Heart left ventricle (tissue), 16 donors: ENCODE results near the gene XIRP2. TPM values are rescaled to one million over a fixed set of nuclear protein-coding genes. Genes with fewer than 3 reads are reported as not detected.
"Not testable (repeated sequence)": the region's sequence is repeated elsewhere in the genome, so short reads cannot be mapped to it uniquely, and the experiment has no call there.

ENCODE experiments used
- ATAC-seq, 4 donors: fragments of 200-7000 bp; cut with Tn5 transposase; one replicate each; pipeline ENCODE4 v1.9.1; 2020 to 2022; ENCODE audit warnings: moderate library complexity in 4 of 4, mild to moderate bottlenecking in 3 of 4, moderate number of reproducible peaks in 1 of 4
- DNase-seq, 5 donors: peaks; one replicate each; pipeline ENCODE4 v3.0.0-alpha.2; 2020
- H3K27ac ChIP-seq, 12 donors: fragments of 200-600 bp; sonication (generic) in 4 of 12; one replicate each; pipeline versions ENCODE4 v1.5.0 to v1.8.0; 2016 to 2022; ENCODE audit warnings: mild to moderate bottlenecking in 2 of 12
- H3K27me3 ChIP-seq, 9 donors: fragments of 200-600 bp; sonication (generic) in 2 of 9; one replicate each; pipeline versions ENCODE4 v1.5.1 to v1.8.0; 2016 to 2022; ENCODE audit warnings: mild to moderate bottlenecking in 3 of 9
- H3K36me3 ChIP-seq, 9 donors: fragments of 200-600 bp; sonication (generic) in 2 of 9; one replicate each; pipeline versions ENCODE4 v1.5.0 to v1.8.0; 2018 to 2022; ENCODE audit warnings: mild to moderate bottlenecking in 2 of 9
- H3K4me1 ChIP-seq, 12 donors: fragments of 200-600 bp; sonication (generic) in 4 of 12; one replicate each; pipeline versions ENCODE4 v1.5.0 to v1.8.0; 2016 to 2022; ENCODE audit warnings: mild to moderate bottlenecking in 3 of 12
- H3K4me3 ChIP-seq, 12 donors: fragments of 200-600 bp; sonication (generic) in 4 of 12; one replicate each; pipeline versions ENCODE4 v1.5.0 to v1.8.0; 2017 to 2022; ENCODE audit warnings: mild to moderate bottlenecking in 9 of 12, moderate library complexity in 4 of 12
- H3K9me3 ChIP-seq, 12 donors: fragments of 200-600 bp; sonication (generic) in 4 of 12; one replicate each; pipeline versions ENCODE4 v1.5.0 to v1.8.0; 2016 to 2022; ENCODE audit warnings: mild to moderate bottlenecking in 1 of 12
- CTCF ChIP-seq, 12 donors: fragments of 200-600 bp; sonication (generic) in 4 of 12; IDR thresholded peaks; one replicate each; pipeline versions ENCODE4 v1.5.0 to v1.8.0; 2018 to 2022; ENCODE audit warnings: antibody characterized with exemption in 12 of 12, mild to moderate bottlenecking in 5 of 12
- POLR2A ChIP-seq, 2 donors: fragments of 450-650 bp; IDR thresholded peaks; one replicate each; pipeline ENCODE4 v1.6.1; 2017; ENCODE audit warnings: antibody characterized with exemption in 2 of 2, mild to moderate bottlenecking in 2 of 2, moderate library complexity in 2 of 2
- WGBS, 4 donors: extraction: QIAGEN DNeasy Blood & Tissue Kit in 2 of 4; methylation state at CpG; one replicate each; pipeline versions ENCODE4 v1.1.5 to v1.1.7; 2013 to 2018; 5-methylcytosine and 5-hydroxymethylcytosine counted together
- intact Hi-C, 10 donors: fragments of 100-400 bp; cut with DNase I; formaldehyde crosslinking; loops; one replicate each; pipeline versions ENCODE4 v1.11.1 to v1.14.2; 2022
- polyA plus RNA-seq, 2 donors: library from polyadenylated mRNA; stranded (reverse); fragments of 200-250 nt; gene quantifications; one replicate each; pipeline ENCODE4 v1.2.3, GENCODE V29; 2013
- total RNA-seq, 9 donors: library from RNA; depleted of rRNA in 2 of 9; stranded (reverse); fragments of >200 nt in 2 of 9; fragmentation: NEBNext Ultra II Directional in 3 of 9; extraction: Animal tissue kit (Norgen Biotek cat#: 25700) in 3 of 9; gene quantifications; one replicate each; pipeline versions ENCODE4 v1.1.0 to v1.2.4, GENCODE V29; 2016 to 2023
- donor health status: ischemic (EF 13 %, LVEDD 7.1; RV severe dilation, severe dysfunction).
- donor health status: healthy with polysubstance abuse.
- donor health status: DM: no; HTN: yes; CAD: no.
- donor health status: DM: no; HTN: no; CAD: no.
- donor health status: ischemic (EF 25% LVEDD 6.9; RV normal size, moderate dysfunction).
- donor health status: ischemic (EF 25% LVEDD 5.7; RV mildly dilated, moderate dysfunction).
- donor health status: healthy.
- donor health status: DM: yes; HTN: yes; CAD: no.
- donor health status: ischemic (EF 35%, LVEDD 5.7; RV mildly dilated, moderate dysfunction).
- donor health status: nonischemic (EF 11% LVEDD 7.7; RV severe dilation, severe dysfunction).
- donor health status: DM: yes; HTN: yes; CAD: no.
- donor health status: PGD.
- donor health status: ischemic (EF 29% LVEDD 5.4; RV normal size, mild dysfunction).
- donor health status: nonischemic (EF 23%, LVEDD 6.1; RV moderate dilation, normal function).

XIRP2 gene
- total and polyA plus RNA-seq, 11 donors = 227 to 2,395 (median 626) TPM

- 87 to 91% (median 89%) methylated on average over 3 of the region's 3 CpGs for WGBS, 4 donors
- Histone ChIP-seq H3K4me1 (no peaks in the 10 kb centered on the region), H3K36me3 (no peaks in the 10 kb centered on the region), H3K9me3 (no peaks in the 10 kb centered on the region), H3K27me3 (no peaks in the 10 kb centered on the region), H3K4me3 (no peak overlapping the region), H3K27ac (no peak overlapping the region)
- ATAC-seq = no peak
- no peak for DNase-seq
- intact Hi-C loops = no loop called here
- TF ChIP-seq POLR2A (IDR thresholded peaks at IDR 0.05) = no peak
- TF ChIP-seq CTCF (IDR thresholded peaks at IDR 0.05) = no peak
Observed at GRCh38 chr2:167054881-167055280, 166.6 kb downstream of the XIRP2 start.

- Histone ChIP-seq H3K4me3 (no peak overlapping the region), H3K4me1 (no peaks in the 10 kb centered on the region), H3K27ac (no peak overlapping the region), H3K27me3 (no peaks in the 10 kb centered on the region), H3K36me3 (no peaks in the 10 kb centered on the region), H3K9me3 (no peaks in the 10 kb centered on the region)
- ATAC-seq = no peak
- DNase-seq = no peak
- WGBS, 4 donors = 80 to 85% (median 83%) methylated on average over 4 of the region's 4 CpGs
- intact Hi-C loops = no loop called here
- TF ChIP-seq CTCF (IDR thresholded peaks at IDR 0.05) (no peak), POLR2A (IDR thresholded peaks at IDR 0.05) (no peak)
Observed at GRCh38 chr2:167057446-167057845, 169.2 kb downstream of the XIRP2 start.

- 85 to 91% (median 88%) methylated on average over 10 of the region's 10 CpGs for WGBS, 4 donors
- no peak for TF ChIP-seq CTCF (IDR thresholded peaks at IDR 0.05)
- TF ChIP-seq POLR2A (IDR thresholded peaks at IDR 0.05) = no peak
- Histone ChIP-seq H3K36me3 (no peaks in the 10 kb centered on the region), H3K27ac (no peak overlapping the region), H3K9me3 (no peaks in the 10 kb centered on the region), H3K27me3 (no peaks in the 10 kb centered on the region), H3K4me1 (no peaks in the 10 kb centered on the region), H3K4me3 (no peak overlapping the region)
- no peak for ATAC-seq
- intact Hi-C loops = no loop called here
- DNase-seq = no peak
Observed at GRCh38 chr2:167059173-167059572, 170.9 kb downstream of the XIRP2 start.

GRCh38 chr2:167069855-167070254 is 181.6 kb downstream of the XIRP2 start:
- Histone ChIP-seq H3K4me1 (no peaks in the 10 kb centered on the region), H3K9me3 (no peaks in the 10 kb centered on the region), H3K27ac (no peak overlapping the region), H3K36me3 (no peaks in the 10 kb centered on the region), H3K4me3 (no peak overlapping the region), H3K27me3 (no peaks in the 10 kb centered on the region)
- DNase-seq (no peak), ATAC-seq (no peak)
- TF ChIP-seq POLR2A (IDR thresholded peaks at IDR 0.05) (no peak), CTCF (IDR thresholded peaks at IDR 0.05) (no peak)
- intact Hi-C loops = no loop called here
- WGBS, 4 donors = 73 to 84% (median 78%) methylated on average over 1 of the region's 1 CpG

- intact Hi-C loops, H3K27me3 ChIP-seq, H3K36me3 ChIP-seq, H3K4me3 ChIP-seq, H3K4me1 ChIP-seq, DNase-seq, H3K27ac ChIP-seq, ATAC-seq, H3K9me3 ChIP-seq: not testable (repeated sequence)
- 90 to 93% (median 92%) methylated on average over 8 of the region's 8 CpGs for WGBS, 4 donors
Observed at GRCh38 chr2:167075708-167076107, 187.4 kb downstream of the XIRP2 start.

GRCh38 chr2:167098931-167099330 is 210.7 kb downstream of the XIRP2 start:
- H3K4me1 ChIP-seq, H3K27me3 ChIP-seq, intact Hi-C loops, ATAC-seq, DNase-seq, H3K4me3 ChIP-seq, H3K36me3 ChIP-seq, H3K27ac ChIP-seq: not testable (repeated sequence)
- H3K9me3 ChIP-seq = peaks cover 0 to 25% (median 3%) of the 10 kb centered on the region in 12 donors
- WGBS, 4 donors = 71 to 79% (median 77%) methylated on average over 2 to 3 of the region's 3 CpGs
